ENCODE data around the gene KCNQ4.

GRCh38 chr1:40793617-40794016 lies 10.0 kb downstream of the KCNQ4 start:
- TF ChIP-seq EZH2 (IDR thresholded peaks at IDR 0.05; ENCODE audit: borderline replicate concordance, low read length) = no peak
- TF ChIP-seq CTCF (conservative IDR thresholded peaks at IDR 0.05 in 1 of 2, IDR thresholded peaks at IDR 0.05 in 1 of 2; ENCODE audit: extremely low read depth in 1 of 2, insufficient read depth in 1 of 2, low read depth in 1 of 2, low read length in 2 of 2) = no peak

Measured in mammary epithelial cell (primary cell).